ENCODE measurements around the gene KLHDC3. TPM values are rescaled to one million over a fixed set of nuclear protein-coding genes. Genes with fewer than 3 reads are reported as not detected.
A peak's percentile ranks its signal among the peaks of the same experiment; 100 is the strongest.

The KLHDC3 gene
- total and polyA plus RNA-seq, 2 of the 13 experiments (the other 11 are each of a cell fraction or from before 2014, with no cell fraction given): 78.3 to 91.5 TPM

- TF ChIP-seq TEAD2 (CRISPR knock-in tag; IDR thresholded peaks at IDR 0.05) (no peak), NFE2L2 (IDR thresholded peaks at IDR 0.05; ENCODE audit: low read length) (no peak), SALL2 (CRISPR knock-in tag; IDR thresholded peaks at IDR 0.05) (no peak), RFXANK (CRISPR knock-in tag; IDR thresholded peaks at IDR 0.05) (no peak), HNRNPUL1 (IDR thresholded peaks at IDR 0.05; ENCODE audit: low read depth, low read length) (no peak), NRL (CRISPR knock-in tag; IDR thresholded peaks at IDR 0.05; ENCODE audit: borderline replicate concordance) (peak; percentile 66), ZNF44 (CRISPR knock-in tag; IDR thresholded peaks at IDR 0.05) (0 out of 2 replicates have a peak, but pooled peaks have one; percentile 60), MBNL3 (CRISPR knock-in tag; conservative IDR thresholded peaks at IDR 0.05) (no peak), SP2 (CRISPR knock-in tag; IDR thresholded peaks at IDR 0.05) (no peak), ELF1 (CRISPR knock-in tag; IDR thresholded peaks at IDR 0.05) (no peak), ZNF709 (CRISPR knock-in tag; IDR thresholded peaks at IDR 0.05) (no peak), ZSCAN29 (CRISPR knock-in tag; conservative IDR thresholded peaks at IDR 0.05) (no peak), AHR (CRISPR knock-in tag; IDR thresholded peaks at IDR 0.05) (peak; percentile 54; the same call in 1 of the 2 replicates), NAIF1 (CRISPR knock-in tag; IDR thresholded peaks at IDR 0.05; ENCODE audit: borderline replicate concordance) (peak; percentile 48; the same call in 1 of the 2 replicates), ZFY (CRISPR knock-in tag; IDR thresholded peaks at IDR 0.05) (peak; percentile 39; the same call in 1 of the 2 replicates), MED13 (CRISPR knock-in tag; IDR thresholded peaks at IDR 0.05) (no peak), LCORL (IDR thresholded peaks at IDR 0.05) (no peak), LCORL (CRISPR knock-in tag; IDR thresholded peaks at IDR 0.05) (0 out of 2 replicates have a peak, but pooled peaks have one; percentile 6), ZNF619 (CRISPR knock-in tag; IDR thresholded peaks at IDR 0.05) (0 out of 2 replicates have a peak, but pooled peaks have one; percentile 50), AGO1 (IDR thresholded peaks at IDR 0.05; ENCODE audit: low read depth, low read length, poor library complexity, severe bottlenecking) (no peak), ZNF143 (CRISPR knock-in tag; IDR thresholded peaks at IDR 0.05) (no peak), ZBTB37 (CRISPR knock-in tag; IDR thresholded peaks at IDR 0.05) (no peak)
- TF ChIP-seq, protein P1, sequence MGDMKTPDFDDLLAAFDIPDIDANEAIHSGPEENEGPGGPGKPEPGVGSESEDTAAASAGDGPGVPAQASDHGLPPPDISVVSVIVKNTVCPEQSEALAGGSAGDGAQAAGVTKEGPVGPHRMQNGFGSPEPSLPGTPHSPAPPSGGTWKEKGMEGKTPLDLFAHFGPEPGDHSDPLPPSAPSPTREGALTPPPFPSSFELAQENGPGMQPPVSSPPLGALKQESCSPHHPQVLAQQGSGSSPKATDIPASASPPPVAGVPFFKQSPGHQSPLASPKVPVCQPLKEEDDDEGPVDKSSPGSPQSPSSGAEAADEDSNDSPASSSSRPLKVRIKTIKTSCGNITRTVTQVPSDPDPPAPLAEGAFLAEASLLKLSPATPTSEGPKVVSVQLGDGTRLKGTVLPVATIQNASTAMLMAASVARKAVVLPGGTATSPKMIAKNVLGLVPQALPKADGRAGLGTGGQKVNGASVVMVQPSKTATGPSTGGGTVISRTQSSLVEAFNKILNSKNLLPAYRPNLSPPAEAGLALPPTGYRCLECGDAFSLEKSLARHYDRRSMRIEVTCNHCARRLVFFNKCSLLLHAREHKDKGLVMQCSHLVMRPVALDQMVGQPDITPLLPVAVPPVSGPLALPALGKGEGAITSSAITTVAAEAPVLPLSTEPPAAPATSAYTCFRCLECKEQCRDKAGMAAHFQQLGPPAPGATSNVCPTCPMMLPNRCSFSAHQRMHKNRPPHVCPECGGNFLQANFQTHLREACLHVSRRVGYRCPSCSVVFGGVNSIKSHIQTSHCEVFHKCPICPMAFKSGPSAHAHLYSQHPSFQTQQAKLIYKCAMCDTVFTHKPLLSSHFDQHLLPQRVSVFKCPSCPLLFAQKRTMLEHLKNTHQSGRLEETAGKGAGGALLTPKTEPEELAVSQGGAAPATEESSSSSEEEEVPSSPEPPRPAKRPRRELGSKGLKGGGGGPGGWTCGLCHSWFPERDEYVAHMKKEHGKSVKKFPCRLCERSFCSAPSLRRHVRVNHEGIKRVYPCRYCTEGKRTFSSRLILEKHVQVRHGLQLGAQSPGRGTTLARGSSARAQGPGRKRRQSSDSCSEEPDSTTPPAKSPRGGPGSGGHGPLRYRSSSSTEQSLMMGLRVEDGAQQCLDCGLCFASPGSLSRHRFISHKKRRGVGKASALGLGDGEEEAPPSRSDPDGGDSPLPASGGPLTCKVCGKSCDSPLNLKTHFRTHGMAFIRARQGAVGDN (CRISPR knock-in tag; IDR thresholded peaks at IDR 0.05): peak; percentile 82
- TF ChIP-seq, protein P2, sequence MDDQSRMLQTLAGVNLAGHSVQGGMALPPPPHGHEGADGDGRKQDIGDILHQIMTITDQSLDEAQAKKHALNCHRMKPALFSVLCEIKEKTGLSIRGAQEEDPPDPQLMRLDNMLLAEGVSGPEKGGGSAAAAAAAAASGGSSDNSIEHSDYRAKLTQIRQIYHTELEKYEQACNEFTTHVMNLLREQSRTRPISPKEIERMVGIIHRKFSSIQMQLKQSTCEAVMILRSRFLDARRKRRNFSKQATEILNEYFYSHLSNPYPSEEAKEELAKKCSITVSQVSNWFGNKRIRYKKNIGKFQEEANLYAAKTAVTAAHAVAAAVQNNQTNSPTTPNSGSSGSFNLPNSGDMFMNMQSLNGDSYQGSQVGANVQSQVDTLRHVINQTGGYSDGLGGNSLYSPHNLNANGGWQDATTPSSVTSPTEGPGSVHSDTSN (CRISPR knock-in tag; IDR thresholded peaks at IDR 0.05; ENCODE audit: borderline replicate concordance): no peak
Measured at GRCh38 chr6:43060755-43061633, 46.9 kb downstream of the KLHDC3 start (continued).
